WTC11 (cell line): Measurements from ENCODE around the gene PHLDB2.

Source experiments
- CTCF ChIP-seq: fragments of 200-600 bp; IDR thresholded peaks from 2 replicates; pipeline ENCODE4 v1.8.0; 2022; ENCODE audit warnings: antibody characterized with exemption
- HMGXB4 ChIP-seq: sonication (generic); formaldehyde crosslinking; IDR thresholded peaks from 2 replicates; pipeline ENCODE4 v1.8.1; 2023; ENCODE audit warnings: mild to moderate bottlenecking, moderate library complexity, missing genetic modification reagents
- SP1 ChIP-seq: sonication (generic); formaldehyde crosslinking; conservative IDR thresholded peaks from 2 replicates; pipeline ENCODE4 v1.8.1; 2022; ENCODE audit warnings: missing genetic modification reagents
- TEAD1 ChIP-seq: sonication (generic); formaldehyde crosslinking; IDR thresholded peaks from 2 replicates; pipeline ENCODE4 v1.8.0; 2022; ENCODE audit warnings: mild to moderate bottlenecking, missing genetic modification reagents

GRCh38 chr3:111851511-111851954, 7.5 kb upstream of the PHLDB2 start:
- TF ChIP-seq HMGXB4 (CRISPR knock-in tag) = no peak
- no peak for TF ChIP-seq CTCF
- TF ChIP-seq SP1 (CRISPR knock-in tag) = no peak
- TF ChIP-seq TEAD1 = no peak
